Measurements from ENCODE around the gene EFNA1. TPM values are rescaled to one million over a fixed set of nuclear protein-coding genes. Genes with fewer than 3 reads are reported as not detected.

Gene EFNA1
- total RNA-seq, 1 donor from 2014 or later: 195 TPM

- DNase-seq (ENCODE audit: extremely low read depth, low read depth, low spot score): no peak
Measured at GRCh38 chr1:155123801-155124200, 3.9 kb upstream of the EFNA1 start.

- no peak for DNase-seq (ENCODE audit: extremely low read depth, low read depth, low spot score)
Measured at GRCh38 chr1:155124503-155125463, 2.9 kb upstream of the EFNA1 start.

- DNase-seq (ENCODE audit: extremely low read depth, low read depth, low spot score): no peak
Measured at GRCh38 chr1:155125511-155125945, 2.1 kb upstream of the EFNA1 start.

- DNase-seq (ENCODE audit: extremely low read depth, low read depth, low spot score): no peak
Measured at GRCh38 chr1:155125946-155126555, 1.6 kb upstream of the EFNA1 start.

- DNase-seq (ENCODE audit: extremely low read depth, low read depth, low spot score): no peak
Measured at GRCh38 chr1:155126556-155127104, 1.0 kb upstream of the EFNA1 start.

- no peak for DNase-seq (ENCODE audit: extremely low read depth, low read depth, low spot score)
Measured at GRCh38 chr1:155127967-155128754, 485 bp downstream of the EFNA1 start.

GRCh38 chr1:155128755-155129473 is 1.2 kb downstream of the EFNA1 start:
- no peak for DNase-seq (ENCODE audit: extremely low read depth, low read depth, low spot score)

- no peak for DNase-seq (ENCODE audit: extremely low read depth, low read depth, low spot score)
Measured at GRCh38 chr1:155130272-155131006, 2.8 kb downstream of the EFNA1 start.

GRCh38 chr1:155131285-155131684 is 3.6 kb downstream of the EFNA1 start:
- DNase-seq (ENCODE audit: extremely low read depth, low read depth, low spot score): no peak

GRCh38 chr1:155131856-155132255 is 4.2 kb downstream of the EFNA1 start:
- no peak for DNase-seq (ENCODE audit: extremely low read depth, low read depth, low spot score)

- DNase-seq (ENCODE audit: extremely low read depth, low read depth, low spot score): no peak
Measured at GRCh38 chr1:155133799-155134281, 6.2 kb downstream of the EFNA1 start.

GRCh38 chr1:155134322-155134721 is 6.6 kb downstream of the EFNA1 start:
- DNase-seq (ENCODE audit: extremely low read depth, low read depth, low spot score): no peak

GRCh38 chr1:155134880-155135414 is 7.3 kb downstream of the EFNA1 start:
- DNase-seq (ENCODE audit: extremely low read depth, low read depth, low spot score): peak; percentile 80

GRCh38 chr1:155135415-155136028 is 7.8 kb downstream of the EFNA1 start, which contains the start of gene SLC50A1:
Gene SLC50A1, plus strand, starts transcription at chr1:155135852. Its CDS starts 60 bp downstream, at chr1:155135912.
- peak; percentile 36 for DNase-seq (ENCODE audit: extremely low read depth, low read depth, low spot score)

GRCh38 chr1:155136748-155137147 is 9.1 kb downstream of the EFNA1 start:
- DNase-seq (ENCODE audit: extremely low read depth, low read depth, low spot score): no peak

- no peak for DNase-seq (ENCODE audit: extremely low read depth, low read depth, low spot score)
Measured at GRCh38 chr1:155137154-155137949, 9.7 kb downstream of the EFNA1 start.

- no peak for DNase-seq (ENCODE audit: extremely low read depth, low read depth, low spot score)
Measured at GRCh38 chr1:155139895-155140629, 12.4 kb downstream of the EFNA1 start, which contains the start of gene DPM3. Gene DPM3, minus strand, starts transcription at chr1:155140531. Its CDS starts 291 bp downstream, at chr1:155140240.
